Right atrium auricular region (tissue), 2 donors: ENCODE measurements around the gene NMT2. TPM values are rescaled to one million over a fixed set of nuclear protein-coding genes. Genes with fewer than 3 reads are reported as not detected.

Experiments used
- DNase-seq: peaks from one replicate; pipeline ENCODE4 v3.0.0-alpha.2; 2019; ENCODE audit warnings: low spot score
- H3K27ac ChIP-seq, 2 donors: fragments of 200-600 bp; sonication (generic); 1 replicate in 1 of 2; 2 replicates in 1 of 2; pipeline ENCODE4 v1.5.1; 2016 to 2019
- H3K27me3 ChIP-seq, 2 donors: fragments of 200-600 bp; sonication (generic); one replicate each; pipeline versions ENCODE4 v1.5.1 to v1.6.0; 2017 to 2019
- H3K36me3 ChIP-seq: fragments of 200-600 bp; sonication (generic); one replicate; pipeline ENCODE4 v1.5.1; 2016
- H3K4me1 ChIP-seq, 2 donors: fragments of 200-600 bp; sonication (generic); one replicate each; pipeline versions ENCODE4 v1.5.1 to v1.6.0; 2017 to 2019
- H3K4me3 ChIP-seq, 2 donors: fragments of 200-600 bp; sonication (generic); 1 replicate in 1 of 2; 2 replicates in 1 of 2; pipeline ENCODE4 v1.5.1; 2017 to 2019; ENCODE audit warnings: mild to moderate bottlenecking in 1 of 2, moderate library complexity in 1 of 2
- H3K9me3 ChIP-seq, 2 donors: fragments of 200-600 bp; sonication (generic); one replicate each; pipeline ENCODE4 v1.5.1; 2019
- CTCF ChIP-seq, 2 donors: fragments of 200-600 bp; sonication (generic); IDR thresholded peaks; one replicate each; pipeline ENCODE4 v1.5.1; 2019; ENCODE audit warnings: antibody characterized with exemption in 2 of 2
- total RNA-seq, 2 donors: library from RNA; depleted of rRNA; stranded (reverse); fragments of >200 nt; gene quantifications; one replicate each; pipeline ENCODE4 v1.1.0, GENCODE V29; 2016

NMT2 gene
- 10 to 100 TPM in 1 of 2 donors, 1 to 10 TPM in 1; 9.7 to 10.5 TPM for total RNA-seq

GRCh38 chr10:15168291-15168785 lies at the start of gene NMT2:
NMT2 (minus strand) TSS chr10:15168693; CDS start chr10:15168612, 81 bp downstream.
- DNase-seq = peak; percentile 78
- H3K9me3 ChIP-seq = no peaks in the 10 kb centered on the region
- H3K27ac ChIP-seq = peak within 1 kb of the TSS; percentile 92 to 93
- H3K27me3 ChIP-seq = no peaks in the 10 kb centered on the region
- H3K36me3 ChIP-seq = no peaks in the 10 kb centered on the region
- H3K4me1 ChIP-seq = peaks cover 0 to 40% of the 10 kb centered on the region in 2 donors
- peak in 1 of 2 donors; percentile 41 for TF ChIP-seq CTCF (IDR thresholded peaks at IDR 0.05)
- H3K4me3 ChIP-seq = peak within 1 kb of the TSS; percentile 87 to 99

GRCh38 chr10:15216700-15217099 lies 48.2 kb upstream of the NMT2 start:
- H3K4me3 ChIP-seq = no peak overlapping the region
- H3K27ac ChIP-seq = no peak overlapping the region
- DNase-seq = no peak
- no peaks in the 10 kb centered on the region for H3K4me1 ChIP-seq
- no peaks in the 10 kb centered on the region for H3K27me3 ChIP-seq
- H3K36me3 ChIP-seq = peaks cover 9% of the 10 kb centered on the region
- no peak for TF ChIP-seq CTCF (IDR thresholded peaks at IDR 0.05)
- no peaks in the 10 kb centered on the region for H3K9me3 ChIP-seq

- no peak for DNase-seq
- H3K9me3 ChIP-seq = no peaks in the 10 kb centered on the region
Observed at GRCh38 chr10:15214237-15214636, 45.7 kb upstream of the NMT2 start.

GRCh38 chr10:15213461-15213861 lies 45.0 kb upstream of the NMT2 start:
- Histone ChIP-seq H3K27me3 (no peaks in the 10 kb centered on the region), H3K27ac (no peak overlapping the region), H3K4me1 (peaks cover 0 to 9% of the 10 kb centered on the region in 2 donors), H3K9me3 (no peaks in the 10 kb centered on the region), H3K36me3 (peaks cover 9% of the 10 kb centered on the region), H3K4me3 (no peak overlapping the region)
- DNase-seq = no peak
- TF ChIP-seq CTCF (IDR thresholded peaks at IDR 0.05) = no peak

More at GRCh38 chr10:15214237-15214636, 45.7 kb upstream of the NMT2 start:
- H3K27me3 ChIP-seq = no peaks in the 10 kb centered on the region
- TF ChIP-seq CTCF (IDR thresholded peaks at IDR 0.05) = no peak
- no peak overlapping the region for H3K4me3 ChIP-seq
- peaks cover 0 to 9% of the 10 kb centered on the region in 2 donors for H3K4me1 ChIP-seq
- no peak overlapping the region for H3K27ac ChIP-seq
- peaks cover 9% of the 10 kb centered on the region for H3K36me3 ChIP-seq

- Histone ChIP-seq H3K36me3 (peaks cover 9% of the 10 kb centered on the region), H3K27ac (no peak overlapping the region), H3K27me3 (no peaks in the 10 kb centered on the region), H3K4me1 (peaks cover 0 to 9% of the 10 kb centered on the region in 2 donors), H3K4me3 (no peak overlapping the region), H3K9me3 (no peaks in the 10 kb centered on the region)
- no peak for TF ChIP-seq CTCF (IDR thresholded peaks at IDR 0.05)
- DNase-seq = no peak
Observed at GRCh38 chr10:15211464-15211979, 43.0 kb upstream of the NMT2 start.

GRCh38 chr10:15210521-15210920 lies 42.0 kb upstream of the NMT2 start:
- no peaks in the 10 kb centered on the region for H3K9me3 ChIP-seq
- H3K27ac ChIP-seq = no peak overlapping the region
- peaks cover 9% of the 10 kb centered on the region for H3K36me3 ChIP-seq
- peaks cover 0 to 9% of the 10 kb centered on the region in 2 donors for H3K4me1 ChIP-seq
- no peak for TF ChIP-seq CTCF (IDR thresholded peaks at IDR 0.05)
- no peaks in the 10 kb centered on the region for H3K27me3 ChIP-seq
- no peak overlapping the region for H3K4me3 ChIP-seq
- DNase-seq = no peak
